Measurements from ENCODE around the gene GLRX3.

GLRX3 gene

GRCh38 chr10:130137659-130138478 is 1.7 kb downstream of the GLRX3 start:
- DNase-seq (ENCODE audit: low spot score), result no peak

- DNase-seq (ENCODE audit: low spot score), result no peak
Observed at GRCh38 chr10:130138479-130138866, 2.3 kb downstream of the GLRX3 start.

- DNase-seq (ENCODE audit: low spot score), result no peak
Observed at GRCh38 chr10:130140425-130140824, 4.2 kb downstream of the GLRX3 start.

- no peak for DNase-seq (ENCODE audit: low spot score)
Observed at GRCh38 chr10:130141038-130141437, 4.8 kb downstream of the GLRX3 start.

- no peak for DNase-seq (ENCODE audit: low spot score)
Observed at GRCh38 chr10:130141460-130141859, 5.3 kb downstream of the GLRX3 start.

GRCh38 chr10:130141878-130142277 is 5.7 kb downstream of the GLRX3 start:
- DNase-seq (ENCODE audit: low spot score), result no peak

GRCh38 chr10:130146042-130146441 is 9.9 kb downstream of the GLRX3 start:
- DNase-seq (ENCODE audit: low spot score), result no peak

- DNase-seq (ENCODE audit: low spot score), result no peak
Observed at GRCh38 chr10:130159192-130159794, 23.1 kb downstream of the GLRX3 start.

- no peak for DNase-seq (ENCODE audit: low spot score)
Observed at GRCh38 chr10:130160775-130161174, 24.6 kb downstream of the GLRX3 start.

- DNase-seq (ENCODE audit: low spot score), result no peak
Observed at GRCh38 chr10:130161331-130161730, 25.1 kb downstream of the GLRX3 start.

GRCh38 chr10:130167193-130167592 is 31.0 kb downstream of the GLRX3 start:
- no peak for DNase-seq (ENCODE audit: low spot score)

GRCh38 chr10:130167707-130168106 is 31.5 kb downstream of the GLRX3 start:
- no peak for DNase-seq (ENCODE audit: low spot score)

- DNase-seq (ENCODE audit: low spot score), result no peak
Observed at GRCh38 chr10:130169136-130169859, 33.1 kb downstream of the GLRX3 start.

GRCh38 chr10:130171196-130171595 is 35.0 kb downstream of the GLRX3 start:
- DNase-seq (ENCODE audit: low spot score), result no peak

GRCh38 chr10:130174328-130174727 is 38.1 kb downstream of the GLRX3 start:
- DNase-seq (ENCODE audit: low spot score), result no peak

- no peak for DNase-seq (ENCODE audit: low spot score)
Observed at GRCh38 chr10:130175074-130175473, 38.9 kb downstream of the GLRX3 start.

- DNase-seq (ENCODE audit: low spot score), result no peak
Observed at GRCh38 chr10:130177250-130177649, 41.1 kb downstream of the GLRX3 start.

GRCh38 chr10:130179640-130180039 is 43.4 kb downstream of the GLRX3 start:
- DNase-seq (ENCODE audit: low spot score), result no peak

- no peak for DNase-seq (ENCODE audit: low spot score)
Observed at GRCh38 chr10:130180416-130180815, 44.2 kb downstream of the GLRX3 start.

- no peak for DNase-seq (ENCODE audit: low spot score)
Observed at GRCh38 chr10:130181858-130182257, 45.7 kb downstream of the GLRX3 start.

- DNase-seq (ENCODE audit: low spot score), result no peak
Observed at GRCh38 chr10:130185591-130185990, 49.4 kb downstream of the GLRX3 start.
